MM.1S (cell line): ENCODE results near the gene MPZL3.

ENCODE experiments used
- DNase-seq: peaks from one replicate; pipeline ENCODE4 v3.0.0-alpha.2; 2015
- H2AFZ ChIP-seq: fragments of 300-600 bp; sonication (generic); 2 replicates; pipeline ENCODE4 v1.6.0; 2016; ENCODE audit warnings: antibody characterized with exemption, low read length
- H3F3A ChIP-seq: fragments of 300-600 bp; sonication (generic); 2 replicates; pipeline ENCODE4 v1.6.1; 2016; ENCODE audit warnings: mild to moderate bottlenecking, antibody characterized with exemption, low read length, moderate library complexity, mixed read lengths; ENCODE audit not compliant: insufficient read depth
- H3K27ac ChIP-seq: fragments of 300-600 bp; sonication (generic); 2 replicates; pipeline ENCODE4 v1.5.1; 2016; ENCODE audit warnings: mild to moderate bottlenecking, low read length
- H3K27me3 ChIP-seq: fragments of 300-600 bp; sonication (generic); replicated peaks from 2 replicates; pipeline ENCODE4 v1.6.0; 2016; ENCODE audit warnings: low read length; ENCODE audit not compliant: insufficient read depth
- H3K36me3 ChIP-seq: fragments of 300-600 bp; sonication (generic); replicated peaks from 2 replicates; pipeline ENCODE4 v1.6.1; 2016; ENCODE audit warnings: mild to moderate bottlenecking, low read length, mixed read lengths; ENCODE audit not compliant: insufficient read depth
- H3K4me1 ChIP-seq: fragments of 300-600 bp; sonication (generic); 2 replicates; pipeline ENCODE4 v1.6.1; 2016; ENCODE audit warnings: low read length, mixed read lengths
- H3K4me2 ChIP-seq: fragments of 300-600 bp; sonication (generic); 2 replicates; pipeline ENCODE4 v1.6.0; 2016; ENCODE audit warnings: low read depth, low read length
- H3K4me3 ChIP-seq: fragments of 300-600 bp; sonication (generic); 2 replicates; pipeline ENCODE4 v1.5.1; 2016; ENCODE audit warnings: low read length, mixed read lengths
- H3K79me2 ChIP-seq: fragments of 300-600 bp; sonication (generic); 2 replicates; pipeline ENCODE4 v1.6.1; 2016; ENCODE audit warnings: mixed run types, low read length, mixed read lengths
- H3K9ac ChIP-seq: fragments of 300-600 bp; sonication (generic); 2 replicates; pipeline ENCODE4 v1.6.1; 2016; ENCODE audit warnings: low read length, mixed read lengths
- H3K9me2 ChIP-seq: fragments of 300-600 bp; sonication (generic); replicated peaks from 2 replicates; pipeline ENCODE4 v1.6.1; 2016; ENCODE audit warnings: mild to moderate bottlenecking, low read length, mixed read lengths; ENCODE audit not compliant: insufficient read depth
- H3K9me3 ChIP-seq: fragments of 300-600 bp; sonication (generic); replicated peaks from 2 replicates; pipeline ENCODE4 v1.6.1; 2016; ENCODE audit warnings: mild to moderate bottlenecking, low read length, mixed read lengths; ENCODE audit not compliant: insufficient read depth
- H4K20me1 ChIP-seq: fragments of 300-600 bp; sonication (generic); 2 replicates; pipeline ENCODE4 v1.6.1; 2016; ENCODE audit warnings: mild to moderate bottlenecking, low read length, moderate library complexity, mixed read lengths; ENCODE audit not compliant: insufficient read depth
- EZH2 ChIP-seq: fragments of 300-600 bp; sonication (generic); optimal IDR thresholded peaks from 2 replicates; pipeline ENCODE3; 2017; ENCODE audit warnings: low read depth, mild to moderate bottlenecking, antibody characterized with exemption, low read length, mixed read lengths
- EZH2phosphoT487 ChIP-seq: fragments of 300-600 bp; sonication (generic); IDR thresholded peaks from 2 replicates; pipeline ENCODE4 v1.6.1; 2018; ENCODE audit warnings: antibody characterized with exemption, low read length
- TF ChIP-seq, protein P1 (sequence below): fragments of 300-600 bp; sonication (generic); IDR thresholded peaks from 2 replicates; pipeline ENCODE4 v1.5.1; 2016; ENCODE audit warnings: antibody characterized with exemption, low read length, mixed read lengths

The MPZL3 gene

DNA sequence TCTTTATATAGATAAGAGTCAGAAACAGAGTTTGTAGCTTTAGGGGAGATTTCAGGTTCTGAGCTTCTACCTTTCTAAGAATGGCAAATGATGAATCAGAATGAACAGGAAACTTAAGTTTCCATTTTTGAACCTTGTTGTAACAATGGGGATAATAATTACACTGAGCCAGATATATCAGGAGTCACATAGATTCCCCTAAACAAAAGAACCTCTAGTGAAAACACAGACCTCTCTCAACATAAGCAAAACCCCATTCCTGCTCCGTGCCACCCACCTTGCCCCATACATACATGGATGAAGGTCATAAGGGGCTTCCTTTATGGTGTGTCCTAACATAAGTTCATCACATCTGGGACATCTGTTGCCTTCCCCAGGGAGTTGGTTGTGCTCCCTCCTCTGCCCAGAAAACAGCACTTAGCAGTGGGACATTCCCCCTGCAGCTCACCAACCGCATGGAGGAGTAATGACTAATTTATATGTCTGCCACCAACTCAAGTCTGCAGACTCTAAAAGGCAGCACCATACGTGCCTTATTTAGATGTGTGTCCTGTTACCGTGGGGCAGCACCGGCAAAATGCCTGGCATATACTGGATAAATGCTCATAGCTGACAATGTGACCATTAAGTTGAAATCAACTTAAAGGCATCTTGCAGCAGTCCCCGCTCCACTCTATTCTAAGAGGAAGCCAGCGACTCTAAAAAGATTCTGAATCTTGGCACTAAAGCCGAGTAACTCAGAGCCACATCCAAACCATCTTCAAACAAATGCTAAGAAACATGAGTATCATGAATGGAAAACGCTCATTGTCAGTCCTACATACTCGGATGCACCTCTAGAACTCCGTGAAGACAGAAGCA, 35.3 kb downstream of the MPZL3 start:
- Histone ChIP-seq H2AFZ (no peak overlapping the region), H3K27ac (no peak overlapping the region), H3K9me3 (no peaks in the 10 kb centered on the region), H3K9me2 (no peaks in the 10 kb centered on the region), H3F3A (peaks cover 9% of the 10 kb centered on the region; the same call in 1 of the 2 replicates), H3K4me1 (peaks cover 15% of the 10 kb centered on the region), H3K79me2 (no peaks in the 10 kb centered on the region), H3K4me2 (no peak overlapping the region), H3K36me3 (no peaks in the 10 kb centered on the region), H3K27me3 (peaks cover 70% of the 10 kb centered on the region), H3K9ac (no peak overlapping the region), H3K4me3 (no peak overlapping the region), H4K20me1 (no peaks in the 10 kb centered on the region; the same call in 1 of the 2 replicates)
- DNase-seq = no peak
- TF ChIP-seq EZH2 (no peak), EZH2phosphoT487 (no peak)
- TF ChIP-seq, protein P1, sequence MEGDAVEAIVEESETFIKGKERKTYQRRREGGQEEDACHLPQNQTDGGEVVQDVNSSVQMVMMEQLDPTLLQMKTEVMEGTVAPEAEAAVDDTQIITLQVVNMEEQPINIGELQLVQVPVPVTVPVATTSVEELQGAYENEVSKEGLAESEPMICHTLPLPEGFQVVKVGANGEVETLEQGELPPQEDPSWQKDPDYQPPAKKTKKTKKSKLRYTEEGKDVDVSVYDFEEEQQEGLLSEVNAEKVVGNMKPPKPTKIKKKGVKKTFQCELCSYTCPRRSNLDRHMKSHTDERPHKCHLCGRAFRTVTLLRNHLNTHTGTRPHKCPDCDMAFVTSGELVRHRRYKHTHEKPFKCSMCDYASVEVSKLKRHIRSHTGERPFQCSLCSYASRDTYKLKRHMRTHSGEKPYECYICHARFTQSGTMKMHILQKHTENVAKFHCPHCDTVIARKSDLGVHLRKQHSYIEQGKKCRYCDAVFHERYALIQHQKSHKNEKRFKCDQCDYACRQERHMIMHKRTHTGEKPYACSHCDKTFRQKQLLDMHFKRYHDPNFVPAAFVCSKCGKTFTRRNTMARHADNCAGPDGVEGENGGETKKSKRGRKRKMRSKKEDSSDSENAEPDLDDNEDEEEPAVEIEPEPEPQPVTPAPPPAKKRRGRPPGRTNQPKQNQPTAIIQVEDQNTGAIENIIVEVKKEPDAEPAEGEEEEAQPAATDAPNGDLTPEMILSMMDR = no peak

DNA sequence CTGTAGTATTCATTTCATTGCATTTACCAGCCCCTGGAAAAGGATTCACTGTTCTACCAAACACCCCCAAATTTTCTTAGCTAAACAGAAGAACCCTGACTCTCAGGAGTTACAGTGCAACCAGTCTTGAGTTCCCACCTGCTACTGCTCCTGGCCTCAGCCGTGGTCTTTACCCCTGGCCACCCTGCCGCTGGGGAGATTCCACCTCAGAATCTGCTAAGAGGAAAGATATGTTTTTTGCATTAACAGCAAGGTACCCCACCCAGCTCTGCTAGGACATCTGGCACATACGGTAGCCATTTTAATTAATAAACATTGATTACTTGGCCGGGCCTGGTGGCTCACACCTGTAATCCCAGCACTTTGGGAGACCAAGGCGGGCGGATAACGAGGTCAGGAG, 36.4 kb downstream of the MPZL3 start:
- H3K4me2 ChIP-seq = no peak overlapping the region
- no peaks in the 10 kb centered on the region for H3K36me3 ChIP-seq
- peaks cover 15% of the 10 kb centered on the region for H3K4me1 ChIP-seq
- no peaks in the 10 kb centered on the region for H3K79me2 ChIP-seq
- H3F3A ChIP-seq = peaks cover 9% of the 10 kb centered on the region; the same call in 1 of the 2 replicates
- H3K27me3 ChIP-seq = peaks cover 73% of the 10 kb centered on the region
- H3K9me3 ChIP-seq = no peaks in the 10 kb centered on the region
- DNase-seq = no peak
- no peaks in the 10 kb centered on the region for H3K9me2 ChIP-seq
- no peaks in the 10 kb centered on the region; the same call in 1 of the 2 replicates for H4K20me1 ChIP-seq
- no peak overlapping the region for H3K27ac ChIP-seq
- no peak for TF ChIP-seq EZH2phosphoT487
- no peak overlapping the region for H3K9ac ChIP-seq
- H2AFZ ChIP-seq = no peak overlapping the region
- H3K4me3 ChIP-seq = no peak overlapping the region

DNA sequence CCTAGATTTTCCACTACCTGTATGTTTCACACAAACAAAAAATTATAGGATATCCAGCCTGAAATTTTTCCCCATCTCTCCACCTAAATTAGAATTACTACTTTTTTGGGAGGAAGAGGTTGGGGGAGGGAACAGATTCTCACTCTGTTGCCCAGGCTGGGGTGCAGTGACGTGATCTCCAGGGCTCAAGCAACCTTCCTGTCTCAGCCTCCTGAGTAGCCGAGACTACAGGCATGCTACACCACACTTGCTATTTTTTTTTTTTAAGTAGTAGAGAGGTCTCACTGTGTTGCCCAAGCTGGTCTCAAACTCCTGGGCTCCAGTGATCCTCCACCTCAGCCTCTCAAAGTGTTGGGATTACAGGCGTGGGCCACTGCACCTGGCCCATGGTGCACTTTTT, 36.9 kb downstream of the MPZL3 start:
- H3K9me3 ChIP-seq = no peaks in the 10 kb centered on the region
- H3K4me1 ChIP-seq = peaks cover 15% of the 10 kb centered on the region
- H3K79me2 ChIP-seq = no peaks in the 10 kb centered on the region
- no peak overlapping the region for H3K27ac ChIP-seq
- H3F3A ChIP-seq = peaks cover 9% of the 10 kb centered on the region; the same call in 1 of the 2 replicates
- H3K4me3 ChIP-seq = no peak overlapping the region
- peaks cover 74% of the 10 kb centered on the region for H3K27me3 ChIP-seq
- no peaks in the 10 kb centered on the region for H3K9me2 ChIP-seq
- H3K36me3 ChIP-seq = no peaks in the 10 kb centered on the region
- H3K4me2 ChIP-seq = no peak overlapping the region
- no peak for DNase-seq
- H2AFZ ChIP-seq = no peak overlapping the region
- TF ChIP-seq EZH2phosphoT487 (no peak), EZH2 (no peak)
- TF ChIP-seq, protein P1 = no peak
- H4K20me1 ChIP-seq = no peaks in the 10 kb centered on the region; the same call in 1 of the 2 replicates
- H3K9ac ChIP-seq = no peak overlapping the region
